IPS-20b (cell line): ENCODE results near the gene RPL12.

Experiments used
- H3K27ac ChIP-seq: one replicate; pipeline ENCODE4 v1.5.1; 2013; ENCODE audit warnings: low read length
- H3K27me3 ChIP-seq: 2 replicates; pipeline ENCODE4 v1.6.1; 2013; ENCODE audit warnings: mild to moderate bottlenecking, low read length, inconsistent platforms; ENCODE audit not compliant: insufficient read depth
- H3K36me3 ChIP-seq: 2 replicates; pipeline ENCODE4 v1.6.1; 2013; ENCODE audit warnings: low read depth, mild to moderate bottlenecking, inconsistent platforms, low read length, moderate library complexity; ENCODE audit not compliant: insufficient read depth
- H3K4me1 ChIP-seq: 2 replicates; pipeline ENCODE4 v1.6.1; 2013; ENCODE audit warnings: mild to moderate bottlenecking, control low read depth, inconsistent platforms, low read length, moderate library complexity; ENCODE audit not compliant: insufficient read depth
- H3K4me3 ChIP-seq: 2 replicates; pipeline ENCODE4 v1.5.1; 2013; ENCODE audit warnings: mild to moderate bottlenecking, low read length, inconsistent platforms
- H3K9ac ChIP-seq: 2 replicates; pipeline ENCODE4 v1.6.1; 2013; ENCODE audit warnings: low read depth, mild to moderate bottlenecking, inconsistent platforms, low read length, moderate library complexity
- H3K9me3 ChIP-seq: 2 replicates; pipeline ENCODE4 v1.6.1; 2013; ENCODE audit warnings: mild to moderate bottlenecking, low read depth, low read length, inconsistent platforms; ENCODE audit not compliant: insufficient read depth

RPL12 gene

DNA sequence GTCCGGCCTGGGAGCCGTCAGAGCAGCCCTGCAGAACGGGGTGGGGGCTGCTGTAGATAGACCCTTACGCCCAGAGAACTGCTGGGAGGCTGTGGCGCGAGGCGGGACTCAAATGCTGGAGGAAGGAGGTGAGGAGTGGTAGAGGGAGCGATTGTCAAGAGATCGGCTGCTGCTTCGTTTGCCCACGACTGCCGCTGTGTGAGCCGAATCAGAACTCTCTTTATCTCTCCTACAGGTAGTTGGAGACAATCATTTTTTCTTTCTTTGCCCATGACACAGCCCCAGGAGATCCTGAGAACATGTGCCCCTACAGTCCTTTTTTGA lies 26.6 kb downstream of the RPL12 start:
- Histone ChIP-seq H3K9ac (peak overlapping the region; percentile 93), H3K27ac (peak overlapping the region; percentile 92), H3K36me3 (peaks cover 15% of the 10 kb centered on the region; the same call in 1 of the 2 replicates), H3K27me3 (no peaks in the 10 kb centered on the region), H3K4me3 (peak overlapping the region; percentile 89), H3K9me3 (no peaks in the 10 kb centered on the region), H3K4me1 (no peaks in the 10 kb centered on the region)

GRCh38 chr9:127423934-127424675 lies 27.1 kb downstream of the RPL12 start, which contains the start of gene ZNF79:
TSS of gene ZNF79 (plus strand) at chr9:127424382. CDS start at chr9:127424788, 406 bp downstream.
- peak within 1 kb of the TSS; percentile 93 for H3K9ac ChIP-seq
- peaks cover 10% of the 10 kb centered on the region; the same call in 1 of the 2 replicates for H3K36me3 ChIP-seq
- H3K9me3 ChIP-seq = no peaks in the 10 kb centered on the region
- peak within 1 kb of the TSS; percentile 89 for H3K4me3 ChIP-seq
- H3K4me1 ChIP-seq = no peaks in the 10 kb centered on the region
- H3K27ac ChIP-seq = peak within 1 kb of the TSS; percentile 92
- no peaks in the 10 kb centered on the region for H3K27me3 ChIP-seq

DNA sequence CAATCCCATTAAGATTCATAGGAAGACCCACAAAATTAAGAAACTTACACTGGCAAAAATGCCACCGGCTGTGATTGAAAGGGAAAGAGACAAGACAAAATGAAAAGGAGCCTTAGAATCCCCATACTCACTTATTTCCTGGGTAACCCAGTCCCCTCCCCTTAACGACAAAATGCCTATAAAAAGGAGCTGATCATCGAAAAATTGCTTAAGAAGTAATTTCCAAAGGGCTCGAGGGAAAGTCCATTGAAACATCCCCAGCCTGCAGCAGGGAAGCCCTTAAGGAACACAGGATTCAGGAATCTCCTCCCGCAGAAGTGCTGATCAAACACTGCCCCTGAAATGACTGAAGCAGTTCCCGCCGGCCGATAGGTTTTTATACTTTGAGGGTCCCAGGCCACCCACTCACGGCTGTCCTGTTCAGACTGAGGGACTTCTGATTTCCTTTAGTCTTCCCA lies 27.7 kb downstream of the RPL12 start:
- Histone ChIP-seq H3K9ac (peak overlapping the region; percentile 93), H3K9me3 (no peaks in the 10 kb centered on the region), H3K27me3 (no peaks in the 10 kb centered on the region), H3K27ac (peak overlapping the region; percentile 92), H3K36me3 (peaks cover 4% of the 10 kb centered on the region; the same call in 1 of the 2 replicates), H3K4me3 (peak overlapping the region; percentile 89), H3K4me1 (no peaks in the 10 kb centered on the region)

DNA sequence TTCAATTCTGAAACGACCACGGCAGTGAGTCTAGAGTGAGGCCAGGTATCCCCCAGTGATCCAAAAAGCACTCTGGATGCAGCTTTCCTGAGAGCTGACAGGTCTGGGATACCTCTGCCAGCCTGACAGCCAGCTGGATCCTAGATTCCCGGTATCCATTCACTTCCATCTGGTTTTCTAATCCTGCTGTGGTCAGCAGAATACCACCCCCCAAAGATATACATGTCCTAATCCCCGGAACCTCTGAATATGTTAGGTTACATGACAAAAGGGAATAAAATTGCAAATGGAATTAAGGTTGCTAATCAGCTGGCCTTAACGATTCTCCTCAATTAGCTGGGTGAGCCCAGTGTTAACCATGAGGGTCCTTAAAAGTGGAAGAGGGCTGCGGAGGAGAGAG lies 28.4 kb downstream of the RPL12 start:
- Histone ChIP-seq H3K4me1 (0 out of 2 replicates have a peak, but pooled peaks cover 3% of the 10 kb centered on the region), H3K36me3 (no peaks in the 10 kb centered on the region), H3K27ac (peak overlapping the region; percentile 92), H3K4me3 (peak overlapping the region; percentile 89), H3K27me3 (no peaks in the 10 kb centered on the region), H3K9ac (peak overlapping the region; percentile 93; the same call in 1 of the 2 replicates), H3K9me3 (no peaks in the 10 kb centered on the region)

GRCh38 chr9:127422133-127422782 lies 28.9 kb downstream of the RPL12 start:
- no peaks in the 10 kb centered on the region for H3K36me3 ChIP-seq
- H3K9ac ChIP-seq = peak overlapping the region; percentile 93; the same call in 1 of the 2 replicates
- H3K9me3 ChIP-seq = no peaks in the 10 kb centered on the region
- no peaks in the 10 kb centered on the region for H3K27me3 ChIP-seq
- H3K4me1 ChIP-seq = 0 out of 2 replicates have a peak, but pooled peaks cover 3% of the 10 kb centered on the region
- H3K27ac ChIP-seq = no peak overlapping the region
- peak overlapping the region; percentile 89; the same call in 1 of the 2 replicates for H3K4me3 ChIP-seq

DNA sequence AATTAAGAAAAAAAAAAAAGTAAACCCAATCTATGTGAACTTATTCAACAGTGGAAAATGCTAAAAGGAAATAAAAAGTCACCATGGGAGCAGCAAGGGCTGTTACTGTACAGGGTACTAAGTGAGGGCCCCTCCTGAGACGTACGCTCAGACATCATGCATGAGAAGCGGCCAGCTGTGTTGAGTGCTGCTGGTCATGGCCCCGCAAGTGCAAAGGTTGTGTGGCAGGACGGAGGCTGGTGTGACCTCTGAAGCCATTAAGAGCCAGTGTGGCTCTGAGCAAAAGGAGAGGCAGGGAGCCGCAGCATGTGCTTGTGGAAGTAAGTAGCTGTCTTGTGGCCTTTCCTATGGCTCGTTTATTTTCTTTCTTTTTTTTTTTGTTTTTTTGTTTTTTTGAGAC lies 30.1 kb downstream of the RPL12 start:
- H3K27ac ChIP-seq = no peak overlapping the region

DNA sequence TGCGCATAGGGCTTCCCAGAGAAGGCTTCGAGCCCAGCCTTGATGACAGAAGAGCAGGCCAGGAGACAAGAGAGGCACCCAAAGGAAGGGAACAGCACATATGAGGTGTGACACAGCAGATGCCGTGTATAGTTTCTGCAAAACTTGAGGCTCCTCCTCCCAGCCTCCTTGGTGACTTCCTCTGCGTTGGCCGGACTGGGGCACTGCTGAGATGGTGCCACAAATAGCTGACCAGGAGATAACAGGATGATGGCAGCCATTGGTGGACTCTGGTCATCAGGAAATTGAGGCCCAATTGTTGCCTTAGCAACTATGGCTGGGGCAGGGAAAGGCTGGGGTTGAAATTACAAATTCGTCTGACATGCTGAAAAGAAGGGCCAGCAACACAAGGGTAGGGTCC lies 31.9 kb downstream of the RPL12 start:
- no peak overlapping the region for H3K4me3 ChIP-seq
- no peaks in the 10 kb centered on the region for H3K36me3 ChIP-seq
- H3K4me1 ChIP-seq = 0 out of 2 replicates have a peak, but pooled peaks cover 3% of the 10 kb centered on the region
- H3K9ac ChIP-seq = no peak overlapping the region
- H3K27me3 ChIP-seq = no peaks in the 10 kb centered on the region
- no peaks in the 10 kb centered on the region for H3K9me3 ChIP-seq
- H3K27ac ChIP-seq = no peak overlapping the region

More for the DNA sequence above, 30.1 kb downstream of the RPL12 start:
- 0 out of 2 replicates have a peak, but pooled peaks cover 3% of the 10 kb centered on the region for H3K4me1 ChIP-seq
- H3K27me3 ChIP-seq = no peaks in the 10 kb centered on the region
- H3K9ac ChIP-seq = no peak overlapping the region
- H3K9me3 ChIP-seq = no peaks in the 10 kb centered on the region
- H3K4me3 ChIP-seq = no peak overlapping the region
- no peaks in the 10 kb centered on the region for H3K36me3 ChIP-seq

GRCh38 chr9:127418037-127418471 lies 33.2 kb downstream of the RPL12 start:
- Histone ChIP-seq H3K9ac (no peak overlapping the region), H3K9me3 (no peaks in the 10 kb centered on the region), H3K27me3 (no peaks in the 10 kb centered on the region), H3K4me1 (0 out of 2 replicates have a peak, but pooled peaks cover 3% of the 10 kb centered on the region), H3K36me3 (no peaks in the 10 kb centered on the region), H3K27ac (no peak overlapping the region), H3K4me3 (no peak overlapping the region)

DNA sequence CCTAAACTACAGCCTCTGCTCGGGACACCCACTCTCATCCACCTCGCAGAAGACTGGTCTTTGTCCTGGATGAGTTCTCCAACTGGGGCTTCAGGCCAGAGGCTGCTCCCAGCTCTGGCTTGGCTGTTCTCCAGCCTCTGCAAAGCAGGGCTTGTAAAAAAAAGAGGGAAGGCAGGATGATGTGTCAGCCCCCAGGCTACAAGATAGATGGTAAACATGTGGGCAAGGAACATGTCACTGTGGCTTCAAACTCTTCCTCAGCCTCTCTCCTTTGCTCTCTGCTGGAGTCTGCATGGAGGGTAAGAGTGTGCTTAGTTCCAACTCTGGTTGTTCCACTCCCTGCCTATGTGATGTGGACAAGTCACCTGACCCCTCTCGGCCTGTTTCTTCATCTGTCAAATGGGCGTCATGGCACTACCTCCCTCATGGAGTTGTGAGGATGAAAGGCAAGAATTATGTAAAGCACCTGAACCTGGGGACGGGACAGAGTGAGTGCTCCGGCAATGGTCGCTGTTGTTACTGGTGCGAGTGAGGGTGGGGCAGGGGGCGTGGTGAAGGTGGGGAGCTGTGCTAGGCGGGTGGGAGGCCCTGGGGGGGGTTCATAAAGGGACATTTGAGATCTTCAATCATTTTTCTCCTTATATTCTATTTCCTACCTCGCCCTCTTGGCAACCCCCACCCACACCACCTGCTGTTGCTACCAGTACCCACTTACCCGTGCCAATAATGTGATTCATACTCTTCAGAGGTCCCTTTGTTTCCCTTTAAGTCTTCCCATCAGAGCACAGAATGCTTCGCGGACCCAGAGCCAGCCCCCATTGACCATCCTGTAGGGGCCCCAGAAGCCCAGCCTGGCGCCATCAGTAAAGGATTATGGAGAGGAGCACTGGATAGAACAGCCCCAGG lies 33.8 kb downstream of the RPL12 start:
- Histone ChIP-seq H3K9me3 (no peaks in the 10 kb centered on the region), H3K36me3 (no peaks in the 10 kb centered on the region), H3K9ac (no peak overlapping the region), H3K27ac (no peak overlapping the region), H3K27me3 (no peaks in the 10 kb centered on the region), H3K4me3 (no peak overlapping the region), H3K4me1 (0 out of 2 replicates have a peak, but pooled peaks cover 3% of the 10 kb centered on the region)

DNA sequence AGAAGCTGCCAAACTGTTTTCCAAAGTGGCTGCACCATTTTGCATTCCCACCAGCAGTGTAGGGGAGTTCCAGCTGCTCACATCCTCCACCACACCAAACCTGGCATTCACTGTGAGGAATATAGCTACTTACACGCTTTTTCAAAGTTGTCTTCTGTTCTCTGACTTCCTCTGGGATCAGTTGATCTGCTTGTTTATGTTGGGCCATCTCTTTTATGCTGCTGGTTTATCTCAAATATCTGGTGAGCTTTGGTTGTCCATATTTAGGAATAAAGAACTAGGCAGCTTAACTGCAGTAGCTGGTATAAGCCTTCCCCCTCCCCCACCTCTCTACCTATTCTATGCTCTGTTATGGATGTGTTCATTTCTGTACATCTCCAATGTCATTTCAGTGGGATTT lies 35.5 kb downstream of the RPL12 start:
- Histone ChIP-seq H3K27ac (no peak overlapping the region), H3K36me3 (no peaks in the 10 kb centered on the region), H3K9me3 (no peaks in the 10 kb centered on the region), H3K9ac (no peak overlapping the region), H3K27me3 (no peaks in the 10 kb centered on the region), H3K4me3 (no peak overlapping the region), H3K4me1 (0 out of 2 replicates have a peak, but pooled peaks cover 3% of the 10 kb centered on the region)

GRCh38 chr9:127415141-127415540 lies 36.1 kb downstream of the RPL12 start:
- Histone ChIP-seq H3K9ac (no peak overlapping the region), H3K27ac (no peak overlapping the region), H3K27me3 (no peaks in the 10 kb centered on the region), H3K9me3 (no peaks in the 10 kb centered on the region), H3K36me3 (no peaks in the 10 kb centered on the region), H3K4me1 (0 out of 2 replicates have a peak, but pooled peaks cover 3% of the 10 kb centered on the region), H3K4me3 (no peak overlapping the region)
